ENCODE measurements around the gene TMCO4. TPM values are rescaled to one million over a fixed set of nuclear protein-coding genes. Genes with fewer than 3 reads are reported as not detected.
"Not testable (repeated sequence)": the region's sequence is repeated elsewhere in the genome, so short reads cannot be mapped to it uniquely, and the experiment has no call there.

TMCO4 gene
- total RNA-seq, 1 donor from 2014 or later = 10.2 TPM

DNA sequence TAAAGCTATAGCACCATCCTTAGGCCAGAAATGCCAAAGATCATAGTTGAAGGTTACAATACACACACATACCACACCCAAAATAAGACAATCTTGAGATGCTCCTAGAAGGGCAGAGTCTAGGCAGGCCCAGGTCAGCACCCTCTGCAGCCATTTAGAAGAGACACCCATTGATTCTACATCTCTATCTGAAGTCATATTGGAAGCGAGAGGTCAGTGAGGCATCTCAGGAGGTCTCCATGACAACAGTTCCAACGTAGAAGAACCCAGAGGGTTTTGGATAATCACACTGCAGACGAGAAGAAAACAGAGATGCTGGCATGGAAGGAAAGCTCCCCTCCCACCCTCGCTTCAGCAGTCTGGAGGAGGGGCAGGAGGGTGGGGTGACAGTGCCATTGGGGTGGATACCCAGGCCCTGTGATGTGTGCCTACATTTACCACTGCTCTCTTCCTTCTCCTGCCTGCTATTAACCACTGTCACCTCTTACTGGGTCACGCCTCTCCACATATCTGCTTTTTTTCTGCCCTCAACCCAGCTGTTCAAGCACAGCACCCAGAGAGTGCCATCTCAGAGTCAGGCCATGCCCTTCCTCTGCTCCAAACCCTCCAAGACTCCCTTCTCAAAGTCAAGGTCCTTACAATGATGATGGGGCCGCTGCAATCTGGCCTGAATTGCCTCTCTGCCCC, 6.2 kb downstream of the TMCO4 start:
- Mint-ChIP-seq H3K4me3 (no peak overlapping the region), H3K27ac (no peak overlapping the region), H3K4me1 (ENCODE audit: unreplicated experiment) (peaks cover 6% of the 10 kb centered on the region), H3K9me3 (peaks cover 6% of the 10 kb centered on the region), H3K27me3 (no peaks in the 10 kb centered on the region), H3K36me3 (peaks cover 6% of the 10 kb centered on the region)
- no peak for DNase-seq (ENCODE audit: extremely low spot score, unreplicated experiment)
- TF ChIP-seq, protein P1, sequence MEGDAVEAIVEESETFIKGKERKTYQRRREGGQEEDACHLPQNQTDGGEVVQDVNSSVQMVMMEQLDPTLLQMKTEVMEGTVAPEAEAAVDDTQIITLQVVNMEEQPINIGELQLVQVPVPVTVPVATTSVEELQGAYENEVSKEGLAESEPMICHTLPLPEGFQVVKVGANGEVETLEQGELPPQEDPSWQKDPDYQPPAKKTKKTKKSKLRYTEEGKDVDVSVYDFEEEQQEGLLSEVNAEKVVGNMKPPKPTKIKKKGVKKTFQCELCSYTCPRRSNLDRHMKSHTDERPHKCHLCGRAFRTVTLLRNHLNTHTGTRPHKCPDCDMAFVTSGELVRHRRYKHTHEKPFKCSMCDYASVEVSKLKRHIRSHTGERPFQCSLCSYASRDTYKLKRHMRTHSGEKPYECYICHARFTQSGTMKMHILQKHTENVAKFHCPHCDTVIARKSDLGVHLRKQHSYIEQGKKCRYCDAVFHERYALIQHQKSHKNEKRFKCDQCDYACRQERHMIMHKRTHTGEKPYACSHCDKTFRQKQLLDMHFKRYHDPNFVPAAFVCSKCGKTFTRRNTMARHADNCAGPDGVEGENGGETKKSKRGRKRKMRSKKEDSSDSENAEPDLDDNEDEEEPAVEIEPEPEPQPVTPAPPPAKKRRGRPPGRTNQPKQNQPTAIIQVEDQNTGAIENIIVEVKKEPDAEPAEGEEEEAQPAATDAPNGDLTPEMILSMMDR (conservative IDR thresholded peaks at IDR 0.05) = no peak

- TF ChIP-seq, protein P1 (conservative IDR thresholded peaks at IDR 0.05) = no peak
- Mint-ChIP-seq H3K27ac (no peak overlapping the region), H3K36me3 (peaks cover 6% of the 10 kb centered on the region), H3K9me3 (peaks cover 6% of the 10 kb centered on the region), H3K4me3 (no peak overlapping the region), H3K27me3 (no peaks in the 10 kb centered on the region), H3K4me1 (ENCODE audit: unreplicated experiment) (no peaks in the 10 kb centered on the region)
- no peak for DNase-seq (ENCODE audit: extremely low spot score, unreplicated experiment)
Measured at GRCh38 chr1:19792237-19793002, 7.3 kb downstream of the TMCO4 start.

GRCh38 chr1:19790061-19790975, 9.4 kb downstream of the TMCO4 start:
- not testable (repeated sequence) for H3K36me3 Mint-ChIP-seq; H3K27ac Mint-ChIP-seq; DNase-seq (ENCODE audit: extremely low spot score, unreplicated experiment); H3K4me1 Mint-ChIP-seq (ENCODE audit: unreplicated experiment); H3K27me3 Mint-ChIP-seq; H3K4me3 Mint-ChIP-seq; H3K9me3 Mint-ChIP-seq

DNA sequence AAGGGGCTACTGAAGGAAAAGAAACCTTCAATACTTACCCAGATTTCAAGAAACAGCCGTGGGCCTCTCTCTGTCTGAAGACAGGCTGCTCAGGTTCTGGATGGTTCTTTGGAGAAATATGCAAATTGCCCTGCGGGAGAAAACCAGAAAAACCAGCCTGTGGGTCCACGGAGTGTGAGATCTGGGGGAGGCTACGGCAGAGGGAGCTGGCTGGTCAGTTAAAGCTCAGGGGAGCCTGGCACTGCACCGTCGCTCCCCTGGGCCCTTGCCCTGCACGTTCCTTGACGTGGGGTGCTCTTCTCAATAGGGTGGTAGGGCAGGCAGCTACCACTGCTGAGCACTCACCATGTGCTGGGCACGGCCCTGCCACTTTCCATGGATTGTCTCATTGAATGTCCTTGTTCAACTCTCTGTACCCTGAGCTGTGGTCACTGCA, 12.7 kb downstream of the TMCO4 start:
- Mint-ChIP-seq H3K4me3 (peak overlapping the region; percentile 67), H3K4me1 (ENCODE audit: unreplicated experiment) (peaks cover 4% of the 10 kb centered on the region)

DNA sequence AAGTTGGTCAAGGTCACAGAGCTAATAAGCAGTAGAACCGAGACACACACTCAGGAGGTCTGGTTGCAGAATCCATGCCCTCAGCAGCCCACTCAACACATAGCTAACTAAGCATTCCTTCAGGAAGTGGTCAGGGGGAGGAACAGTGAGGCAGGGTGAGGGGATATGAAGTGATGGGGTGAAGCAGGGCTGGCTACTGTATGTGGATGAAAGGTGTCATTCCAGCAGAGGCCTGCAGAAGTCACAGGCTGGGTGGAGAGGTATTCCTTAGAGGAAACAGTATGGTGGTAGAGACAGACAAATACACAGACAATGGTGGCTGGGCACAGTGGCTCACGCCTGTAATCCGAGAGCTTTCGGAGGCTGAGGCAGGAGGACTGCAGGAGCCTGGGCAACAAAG, 14.1 kb downstream of the TMCO4 start:
- Mint-ChIP-seq H3K9me3 (no peaks in the 10 kb centered on the region), H3K36me3 (no peaks in the 10 kb centered on the region), H3K4me3 (peak overlapping the region; percentile 14), H3K27me3 (no peaks in the 10 kb centered on the region), H3K4me1 (ENCODE audit: unreplicated experiment) (peaks cover 4% of the 10 kb centered on the region), H3K27ac (peak overlapping the region; percentile 36)
- no peak for DNase-seq (ENCODE audit: extremely low spot score, unreplicated experiment)
- TF ChIP-seq, protein P1 (conservative IDR thresholded peaks at IDR 0.05) = no peak

More for the DNA sequence above, 12.7 kb downstream of the TMCO4 start:
- no peak for DNase-seq (ENCODE audit: extremely low spot score, unreplicated experiment)
- peaks cover 3% of the 10 kb centered on the region for H3K36me3 Mint-ChIP-seq
- no peaks in the 10 kb centered on the region for H3K27me3 Mint-ChIP-seq
- peak overlapping the region; percentile 46 for H3K27ac Mint-ChIP-seq
- TF ChIP-seq, protein P1 (conservative IDR thresholded peaks at IDR 0.05) = no peak
- H3K9me3 Mint-ChIP-seq = peaks cover 3% of the 10 kb centered on the region
